ENCODE results near the gene TPH1. TPM values are rescaled to one million over a fixed set of nuclear protein-coding genes. Genes with fewer than 3 reads are reported as not detected.

TPH1 gene
- total RNA-seq, 4 donors from 2014 or later = 0.17 to 1.6 (median 0.94) TPM

DNA sequence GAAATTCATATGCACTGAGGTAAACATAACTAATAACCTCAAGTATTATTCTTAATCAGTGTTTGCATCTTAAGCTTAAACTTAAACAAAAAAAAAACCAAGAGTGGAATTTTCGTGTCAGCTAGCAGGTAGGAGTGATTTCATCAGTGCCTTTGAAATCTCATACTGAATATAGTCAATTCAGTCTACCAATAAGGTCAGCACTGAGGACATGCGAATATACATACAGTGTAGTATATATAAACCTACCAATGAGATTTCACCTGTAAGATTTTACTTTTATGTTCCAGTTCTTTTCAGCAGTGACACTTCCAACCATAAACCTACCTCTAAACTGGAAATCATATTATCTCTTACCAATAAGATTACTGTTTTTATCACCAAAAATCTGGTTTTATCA, 32.8 kb upstream of the TPH1 start:
- no peak for TF ChIP-seq CTCF (IDR thresholded peaks at IDR 0.05; ENCODE audit: low read depth)

DNA sequence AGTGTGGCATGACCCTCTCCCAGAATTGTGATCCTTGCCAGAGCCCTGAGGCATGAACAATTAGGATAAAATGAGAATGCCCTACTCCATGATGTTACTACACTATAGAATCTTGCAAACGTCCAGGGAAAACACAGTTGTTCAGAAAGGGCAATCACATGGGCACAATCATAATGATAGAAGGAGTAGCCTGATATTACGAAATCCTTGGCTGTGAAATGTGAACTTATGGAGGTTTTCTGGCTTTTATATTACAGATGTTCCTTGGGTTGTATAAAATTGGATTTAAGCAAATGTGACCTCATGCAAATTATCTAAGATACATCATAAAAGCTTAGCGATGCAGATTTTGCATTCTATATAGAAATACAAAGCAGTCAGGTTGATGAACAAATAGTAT, 29.4 kb upstream of the TPH1 start:
- no peak for TF ChIP-seq CTCF (IDR thresholded peaks at IDR 0.05; ENCODE audit: low read depth)

- TF ChIP-seq CTCF (IDR thresholded peaks at IDR 0.05; ENCODE audit: low read depth) = no peak
These were observed 25.1 kb upstream of the TPH1 start for GRCh38 chr11:18071098-18071705.

DNA sequence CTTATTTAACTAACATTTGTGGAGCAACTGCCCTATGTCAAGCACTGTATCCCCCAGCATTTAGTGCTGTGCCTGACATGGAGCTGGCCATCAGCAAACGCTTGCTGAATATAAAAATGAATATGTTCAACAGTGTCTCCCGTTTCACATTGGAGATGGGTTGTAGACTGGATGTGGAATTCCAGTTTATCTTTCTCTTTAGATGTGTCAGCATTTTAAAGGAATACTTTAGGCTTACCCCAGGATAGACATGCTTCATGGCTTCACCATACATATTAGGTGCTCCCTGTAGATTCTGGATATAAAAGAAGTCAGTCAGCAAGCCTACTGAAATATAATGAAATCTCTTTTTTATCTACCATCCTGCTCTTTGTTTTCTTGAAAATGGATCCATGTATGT, 21.3 kb upstream of the TPH1 start:
- no peak for TF ChIP-seq CTCF (IDR thresholded peaks at IDR 0.05; ENCODE audit: low read depth)

DNA sequence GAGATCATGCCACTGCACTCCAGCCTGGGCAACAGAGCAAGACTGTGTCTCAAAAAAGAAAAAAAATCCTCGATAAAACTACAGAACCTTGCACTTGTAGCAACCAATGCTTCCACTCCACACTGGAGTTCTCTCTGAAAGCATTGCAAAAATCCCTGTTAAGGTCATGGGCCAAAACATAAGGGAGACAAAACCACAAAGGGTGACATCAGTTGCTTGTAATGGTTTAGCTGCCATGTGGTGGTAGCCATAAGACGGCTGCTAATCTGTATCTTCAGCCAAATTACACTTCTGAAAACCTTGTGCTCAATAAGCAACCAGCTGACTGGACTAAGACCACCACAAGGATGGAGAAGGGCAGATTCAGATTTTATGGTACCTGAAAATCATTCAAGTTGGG, 20.6 kb upstream of the TPH1 start:
- no peak for TF ChIP-seq CTCF (IDR thresholded peaks at IDR 0.05; ENCODE audit: low read depth)

DNA sequence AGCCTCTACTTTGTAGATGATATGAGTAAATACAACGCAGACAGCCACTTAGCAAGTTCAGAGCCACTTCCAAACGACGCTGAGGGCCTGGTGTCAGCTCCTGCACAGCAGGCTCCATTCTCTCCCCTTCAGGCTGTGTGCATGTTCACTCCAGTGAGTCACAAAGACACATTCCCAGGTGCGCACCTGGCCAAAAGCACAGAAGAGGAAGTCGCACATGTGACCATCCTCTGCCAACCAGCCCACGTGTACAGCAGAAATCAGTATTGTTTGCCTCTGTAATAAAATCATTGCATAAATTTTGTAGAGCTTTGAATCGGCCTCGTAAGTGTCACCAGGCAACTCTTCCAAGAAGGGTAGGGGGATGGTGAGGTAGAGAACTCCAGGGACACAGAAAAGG, 19.5 kb upstream of the TPH1 start:
- TF ChIP-seq CTCF (IDR thresholded peaks at IDR 0.05; ENCODE audit: low read depth) = no peak

DNA sequence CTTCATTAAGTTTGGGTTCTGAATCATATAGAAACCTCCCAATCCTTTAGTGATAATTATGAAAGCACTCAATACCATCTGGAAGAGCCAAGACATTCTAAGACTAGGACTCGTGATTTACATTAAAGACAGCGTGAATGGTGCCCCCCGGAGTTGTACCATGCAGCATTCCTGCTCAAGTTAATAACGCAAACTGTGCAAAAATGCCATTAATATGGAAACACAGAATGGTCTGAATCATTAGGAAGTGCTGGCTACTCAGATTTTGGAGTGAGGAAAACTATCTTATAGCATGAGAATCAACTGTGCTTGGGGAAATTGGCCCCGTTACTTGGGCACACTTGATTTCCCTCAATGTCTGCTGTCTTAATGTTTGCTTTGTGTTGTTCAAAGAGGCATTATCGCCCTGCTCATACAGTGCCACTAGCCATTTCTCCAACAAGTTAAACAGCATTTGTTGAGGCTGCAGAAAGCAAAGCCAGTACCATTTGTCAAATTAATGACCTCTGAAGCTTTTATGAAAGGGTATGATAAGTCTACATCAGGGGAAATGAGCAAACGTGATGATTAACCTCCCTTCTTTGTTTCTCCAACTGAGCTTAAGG, 18.5 kb upstream of the TPH1 start:
- no peak for TF ChIP-seq CTCF (IDR thresholded peaks at IDR 0.05; ENCODE audit: low read depth)

All from subcutaneous adipose tissue (tissue), 4 donors.